Measurements from ENCODE around the gene ADRM1. TPM values are rescaled to one million over a fixed set of nuclear protein-coding genes. Genes with fewer than 3 reads are reported as not detected.

Gene ADRM1
- total RNA-seq, 1 donor from 2014 or later, result 63.9 TPM

DNA sequence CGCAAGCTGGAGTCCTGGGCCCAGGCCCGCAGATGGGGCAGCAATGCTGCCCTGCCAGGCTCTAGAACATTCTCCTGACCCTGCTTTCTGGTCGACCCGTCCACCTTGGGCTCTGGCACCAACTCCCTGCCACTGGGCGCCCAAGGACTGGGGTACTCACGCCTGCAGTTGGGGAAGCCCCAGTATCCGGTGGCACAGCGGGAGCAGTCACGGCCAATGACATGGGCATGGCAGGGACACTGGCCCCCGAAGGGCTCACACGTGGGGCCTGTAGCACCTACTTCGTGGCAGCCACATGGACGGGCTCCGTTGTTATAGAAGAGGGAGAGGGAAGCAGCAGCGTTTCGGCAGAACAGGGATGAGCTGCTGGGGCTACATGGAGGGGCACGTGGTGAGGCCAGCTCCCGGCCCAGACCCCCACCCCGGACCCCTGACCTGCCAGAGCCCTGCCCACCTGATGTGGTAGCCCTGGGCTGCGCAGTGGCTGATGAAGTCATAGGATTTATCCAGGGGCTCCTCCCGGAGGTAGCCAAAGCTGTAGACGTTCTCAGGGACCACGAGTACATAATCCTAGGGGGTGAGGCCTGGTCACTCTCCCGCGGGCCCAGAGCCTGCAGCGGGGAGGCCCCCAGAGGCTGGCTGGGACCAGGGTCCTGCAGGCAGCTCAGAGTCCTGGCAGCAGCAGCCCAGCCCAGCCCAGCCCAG is 26.0 kb downstream of the ADRM1 start:
- TF ChIP-seq, protein P1, sequence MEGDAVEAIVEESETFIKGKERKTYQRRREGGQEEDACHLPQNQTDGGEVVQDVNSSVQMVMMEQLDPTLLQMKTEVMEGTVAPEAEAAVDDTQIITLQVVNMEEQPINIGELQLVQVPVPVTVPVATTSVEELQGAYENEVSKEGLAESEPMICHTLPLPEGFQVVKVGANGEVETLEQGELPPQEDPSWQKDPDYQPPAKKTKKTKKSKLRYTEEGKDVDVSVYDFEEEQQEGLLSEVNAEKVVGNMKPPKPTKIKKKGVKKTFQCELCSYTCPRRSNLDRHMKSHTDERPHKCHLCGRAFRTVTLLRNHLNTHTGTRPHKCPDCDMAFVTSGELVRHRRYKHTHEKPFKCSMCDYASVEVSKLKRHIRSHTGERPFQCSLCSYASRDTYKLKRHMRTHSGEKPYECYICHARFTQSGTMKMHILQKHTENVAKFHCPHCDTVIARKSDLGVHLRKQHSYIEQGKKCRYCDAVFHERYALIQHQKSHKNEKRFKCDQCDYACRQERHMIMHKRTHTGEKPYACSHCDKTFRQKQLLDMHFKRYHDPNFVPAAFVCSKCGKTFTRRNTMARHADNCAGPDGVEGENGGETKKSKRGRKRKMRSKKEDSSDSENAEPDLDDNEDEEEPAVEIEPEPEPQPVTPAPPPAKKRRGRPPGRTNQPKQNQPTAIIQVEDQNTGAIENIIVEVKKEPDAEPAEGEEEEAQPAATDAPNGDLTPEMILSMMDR (IDR thresholded peaks at IDR 0.05), result no peak
- no peaks in the 10 kb centered on the region for H3K27me3 ChIP-seq (ENCODE audit: low read depth)
- DNase-seq, result no peak
- H3K27ac ChIP-seq, result no peak overlapping the region
- intact Hi-C loops (cut with DNase I), result no loop called here
- no peak for ATAC-seq
- peaks cover 94% of the 10 kb centered on the region for H3K36me3 ChIP-seq
- no peaks in the 10 kb centered on the region for H3K4me1 ChIP-seq
- no peaks in the 10 kb centered on the region for H3K9me3 ChIP-seq
- no peak overlapping the region for H3K4me3 ChIP-seq

DNA sequence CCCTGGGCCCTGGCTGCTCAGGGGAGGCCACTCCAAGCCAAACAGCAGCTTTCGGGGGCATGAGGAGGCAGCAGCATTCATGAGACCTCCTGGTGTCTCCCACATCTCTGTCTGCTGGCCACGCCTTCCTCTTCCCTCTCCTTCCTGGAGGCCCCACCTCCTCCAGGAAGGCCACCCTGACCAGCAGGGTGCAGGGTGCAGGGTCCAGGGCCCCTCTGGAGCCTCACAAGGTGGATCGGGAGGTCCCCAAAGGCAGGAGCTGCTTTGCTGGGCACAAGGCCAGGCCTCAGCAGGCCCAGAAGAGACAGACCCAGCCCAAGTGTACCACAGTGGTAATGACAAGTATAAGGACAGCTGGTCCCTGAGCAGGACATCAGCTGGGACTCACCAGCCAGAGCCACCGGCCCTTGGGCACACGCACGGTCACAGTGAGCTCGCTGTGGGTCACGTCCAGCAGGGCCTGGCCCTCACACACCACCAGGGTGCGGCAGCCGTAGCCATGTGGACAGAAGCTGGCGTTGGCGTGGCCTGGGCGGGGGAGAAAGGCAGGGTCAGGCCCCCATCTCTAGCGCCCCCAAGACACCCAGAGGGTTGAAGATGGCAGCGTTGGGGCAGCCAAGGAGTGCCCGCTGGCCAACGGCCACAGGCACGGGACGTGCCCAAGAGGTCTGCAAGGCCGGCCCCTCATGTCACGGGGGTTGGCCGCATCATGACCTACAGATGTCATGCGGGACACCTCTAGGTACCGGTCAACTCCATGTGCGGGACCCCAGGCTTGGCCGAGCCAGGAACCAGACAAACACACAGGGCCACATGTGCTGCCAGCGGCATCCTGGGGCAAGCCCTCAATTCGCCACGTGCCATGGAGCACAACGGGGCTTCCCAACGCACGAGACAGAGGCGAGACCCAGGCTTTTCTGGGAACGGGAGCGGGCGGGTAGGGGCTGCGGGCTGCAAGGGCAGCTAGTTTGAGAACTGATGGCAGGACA is 26.9 kb downstream of the ADRM1 start:
- Histone ChIP-seq H3K27ac (no peak overlapping the region), H3K4me1 (no peaks in the 10 kb centered on the region), H3K27me3 (ENCODE audit: low read depth) (no peaks in the 10 kb centered on the region), H3K36me3 (peaks cover 91% of the 10 kb centered on the region), H3K4me3 (no peak overlapping the region), H3K9me3 (no peaks in the 10 kb centered on the region)
- TF ChIP-seq, protein P1 (IDR thresholded peaks at IDR 0.05), result no peak
- intact Hi-C loops (cut with DNase I), result no loop called here
- DNase-seq (no peak), ATAC-seq (no peak)

DNA sequence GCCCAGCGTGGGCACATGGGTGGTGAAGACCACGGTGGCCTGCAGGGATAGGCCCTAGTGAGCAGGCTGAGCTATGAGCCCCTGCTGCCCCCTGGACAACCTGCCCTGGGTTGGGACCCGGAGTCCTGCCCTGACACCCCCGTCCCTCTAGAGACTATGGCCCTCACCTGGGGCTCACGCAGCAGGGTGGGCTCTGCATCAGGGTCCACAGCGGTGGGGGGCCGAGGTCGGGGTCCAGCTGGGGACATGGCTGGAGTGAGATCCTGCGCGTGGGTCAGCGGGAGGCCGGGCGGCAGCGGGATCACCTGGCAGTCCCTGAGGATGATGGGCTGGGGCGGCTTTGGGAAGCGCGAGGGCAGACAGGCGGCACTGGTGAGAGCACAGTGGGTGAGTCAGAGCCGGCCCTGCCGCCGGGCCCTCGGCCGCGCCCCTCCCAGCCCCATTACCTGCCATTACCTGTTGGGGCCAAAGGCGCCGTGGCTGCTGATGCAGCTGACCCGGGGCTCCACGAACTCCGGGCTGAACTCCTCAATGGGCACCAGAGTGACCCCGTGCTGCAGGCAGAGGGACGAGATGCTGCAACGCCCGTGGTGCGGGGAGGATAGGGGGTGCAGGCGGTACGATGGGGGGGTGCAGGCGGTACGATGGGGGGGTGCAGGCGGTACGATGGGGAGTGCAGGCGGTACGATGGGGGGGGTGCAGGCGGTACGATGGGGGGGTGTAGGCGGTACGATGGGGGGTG is 27.9 kb downstream of the ADRM1 start:
- ATAC-seq (no peak), DNase-seq (no peak)
- Histone ChIP-seq H3K4me1 (no peaks in the 10 kb centered on the region), H3K27me3 (ENCODE audit: low read depth) (no peaks in the 10 kb centered on the region), H3K36me3 (peaks cover 88% of the 10 kb centered on the region), H3K27ac (no peak overlapping the region), H3K9me3 (no peaks in the 10 kb centered on the region), H3K4me3 (no peak overlapping the region)
- TF ChIP-seq, protein P1 (IDR thresholded peaks at IDR 0.05), result no peak
- intact Hi-C loops (cut with DNase I), result no loop called here

DNA sequence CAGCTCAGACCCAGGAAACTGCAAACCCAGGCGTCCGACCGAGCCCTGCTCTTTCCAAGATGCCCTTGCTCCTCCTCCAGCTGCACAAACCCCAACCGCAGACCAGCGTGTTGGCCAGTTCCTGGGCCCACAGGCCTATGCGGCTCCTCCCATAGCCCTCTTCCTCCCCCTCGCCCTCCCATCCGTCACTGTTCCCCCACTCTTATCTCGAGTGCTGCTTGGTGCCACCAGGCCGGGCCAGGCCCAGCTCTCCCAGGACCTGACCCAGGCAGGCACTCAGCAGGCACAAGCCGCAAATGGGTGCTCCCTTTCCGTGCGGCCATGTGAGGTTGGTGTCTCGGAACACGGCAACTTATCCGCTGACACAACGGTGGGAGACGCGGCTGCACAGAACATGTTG is 28.6 kb downstream of the ADRM1 start:
- TF ChIP-seq, protein P1 (IDR thresholded peaks at IDR 0.05), result no peak
- intact Hi-C loops (cut with DNase I), result no loop called here
- peaks cover 86% of the 10 kb centered on the region for H3K36me3 ChIP-seq

DNA sequence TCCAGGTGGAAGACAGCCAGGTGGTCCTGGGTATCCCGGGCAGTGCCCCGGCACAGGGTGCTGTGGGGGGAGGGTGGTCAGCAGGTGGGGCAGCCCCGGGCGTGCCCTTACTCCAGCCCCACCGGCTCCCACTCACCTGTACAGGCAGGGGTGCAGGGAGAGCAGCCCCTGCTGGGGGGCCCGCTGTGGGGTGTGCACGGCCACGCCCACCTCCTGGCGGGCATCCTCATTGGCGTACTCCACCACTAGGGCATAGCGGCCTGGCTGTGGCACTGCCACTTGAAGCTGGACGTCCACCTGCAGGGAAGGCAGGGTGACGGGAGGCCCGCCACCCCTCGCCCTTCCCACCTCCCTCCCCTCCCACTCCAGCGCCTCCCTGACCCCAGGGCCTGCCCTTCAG is 29.6 kb downstream of the ADRM1 start:
- intact Hi-C loops (cut with DNase I), result no loop called here
- H3K9me3 ChIP-seq, result no peaks in the 10 kb centered on the region
- TF ChIP-seq, protein P1 (IDR thresholded peaks at IDR 0.05), result no peak
- H3K27ac ChIP-seq, result no peak overlapping the region
- no peaks in the 10 kb centered on the region for H3K4me1 ChIP-seq
- no peak overlapping the region for H3K4me3 ChIP-seq
- DNase-seq, result no peak
- no peak for ATAC-seq
- no peaks in the 10 kb centered on the region for H3K27me3 ChIP-seq (ENCODE audit: low read depth)
- peaks cover 85% of the 10 kb centered on the region for H3K36me3 ChIP-seq

More for the DNA sequence above, 28.6 kb downstream of the ADRM1 start:
- DNase-seq, result no peak
- no peaks in the 10 kb centered on the region for H3K27me3 ChIP-seq (ENCODE audit: low read depth)
- no peak overlapping the region for H3K27ac ChIP-seq
- no peak for ATAC-seq
- no peak overlapping the region for H3K4me3 ChIP-seq
- H3K9me3 ChIP-seq, result no peaks in the 10 kb centered on the region
- H3K4me1 ChIP-seq, result no peaks in the 10 kb centered on the region
